HEK293T (cell line): ENCODE data around the gene EFCAB8.

Experiments
- ARNT ChIP-seq: fragments of 450-650 bp; IDR thresholded peaks from 2 replicates; pipeline ENCODE4 v1.6.1; 2017; ENCODE audit warnings: mild to moderate bottlenecking
- ELF4 ChIP-seq: fragments of 450-650 bp; IDR thresholded peaks from 2 replicates; pipeline ENCODE4 v1.6.1; 2017; ENCODE audit warnings: antibody characterized with exemption
- FOXA1 ChIP-seq: fragments of 450-650 bp; IDR thresholded peaks from 2 replicates; pipeline ENCODE4 v1.6.1; 2016; ENCODE audit warnings: mild to moderate bottlenecking
- FOXK2 ChIP-seq: fragments of 450-650 bp; IDR thresholded peaks from 2 replicates; pipeline ENCODE4 v1.6.1; 2016; ENCODE audit warnings: mild to moderate bottlenecking
- FOXM1 ChIP-seq: fragments of 450-650 bp; IDR thresholded peaks from 2 replicates; pipeline ENCODE4 v1.6.1; 2017; ENCODE audit warnings: mild to moderate bottlenecking, borderline replicate concordance
- HDGF ChIP-seq: fragments of 450-650 bp; IDR thresholded peaks from 2 replicates; pipeline ENCODE4 v1.6.1; 2017; ENCODE audit warnings: antibody characterized with exemption, borderline replicate concordance
- L3MBTL2 ChIP-seq: fragments of 450-650 bp; conservative IDR thresholded peaks from 2 replicates; pipeline ENCODE4 v1.6.1; 2016; ENCODE audit warnings: mild to moderate bottlenecking
- NFRKB ChIP-seq: fragments of 450-650 bp; IDR thresholded peaks from 2 replicates; pipeline ENCODE4 v1.6.1; 2016; ENCODE audit warnings: mild to moderate bottlenecking, moderate library complexity
- PKNOX1 ChIP-seq: fragments of 450-650 bp; IDR thresholded peaks from 2 replicates; pipeline ENCODE4 v1.6.1; 2016
- SP1 ChIP-seq: fragments of 450-650 bp; IDR thresholded peaks from 2 replicates; pipeline ENCODE4 v1.6.1; 2017

DNA sequence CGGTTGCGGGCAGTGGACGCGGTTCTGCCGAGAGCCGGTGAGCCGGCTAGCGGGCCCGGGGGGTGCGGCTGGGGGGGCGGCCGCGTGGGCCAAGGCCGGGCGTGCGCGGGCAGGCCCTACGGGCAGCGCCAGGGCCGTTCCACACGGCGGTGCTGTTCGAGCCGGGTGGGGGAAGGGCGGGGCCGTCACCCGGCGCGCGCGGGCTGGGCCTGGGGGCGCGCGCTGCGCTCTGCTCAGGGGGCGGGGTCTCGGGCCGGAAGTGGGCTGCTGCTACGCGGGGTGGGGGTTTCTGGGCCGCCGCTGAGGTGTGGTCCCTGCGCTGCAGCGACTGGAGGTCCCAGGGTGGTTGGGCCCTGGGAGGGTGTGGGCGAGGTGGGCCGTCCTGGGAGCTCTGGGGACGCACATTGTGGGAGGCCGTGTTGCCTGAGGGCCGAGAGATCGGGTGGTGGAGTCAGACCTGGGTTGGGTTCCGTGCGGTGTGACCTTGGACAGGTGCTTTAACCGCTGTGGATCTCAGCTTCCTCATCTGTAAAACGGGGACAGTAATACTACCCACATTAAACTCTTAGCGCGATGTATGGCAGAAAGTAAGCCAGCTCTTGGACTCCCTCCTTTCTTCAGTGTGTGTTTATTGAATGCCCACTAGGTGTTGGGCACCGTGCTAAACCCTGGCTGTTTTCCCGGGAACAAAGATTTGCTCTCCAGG, 38.6 kb upstream of the EFCAB8 start:
- TF ChIP-seq L3MBTL2 (no peak), NFRKB (no peak), SP1 (no peak), ARNT (no peak), FOXK2 (no peak), PKNOX1 (no peak), ELF4 (no peak), FOXA1 (no peak), HDGF (no peak), FOXM1 (no peak)
